Left ventricle myocardium superior (tissue), 1 donor: ENCODE measurements around the gene C2orf66. TPM values are rescaled to one million over a fixed set of nuclear protein-coding genes. Genes with fewer than 3 reads are reported as not detected.

Experiments used
- ATAC-seq: fragments of 200-7000 bp; cut with Tn5 transposase; one replicate; pipeline ENCODE4 v1.9.1; 2020; ENCODE audit warnings: mild to moderate bottlenecking, moderate library complexity
- DNase-seq: peaks from one replicate; pipeline ENCODE4 v3.0.0-alpha.2; 2020
- intact Hi-C: fragments of 100-400 bp; cut with micrococcal nuclease; formaldehyde crosslinking; loops from one replicate; pipeline ENCODE4 v1.11.0; 2022
- long read RNA-seq: library from polyadenylated mRNA; unstranded; transcript quantifications from one replicate; pipeline ENCODE4 v2.0.0, GENCODE V29; 2021
- total RNA-seq: library from RNA; stranded (reverse); fragmentation: NEBNext Ultra II Directional; extraction: Animal tissue kit (Norgen Biotek cat#: 25700); gene quantifications from one replicate; pipeline ENCODE4 v1.2.1, GENCODE V29; 2021
- donor health status: DM: no; HTN: yes; CAD: no; lungs with severe emphysema.

Gene C2orf66
- not detected for total RNA-seq
- long read RNA-seq: 0 reads

DNA sequence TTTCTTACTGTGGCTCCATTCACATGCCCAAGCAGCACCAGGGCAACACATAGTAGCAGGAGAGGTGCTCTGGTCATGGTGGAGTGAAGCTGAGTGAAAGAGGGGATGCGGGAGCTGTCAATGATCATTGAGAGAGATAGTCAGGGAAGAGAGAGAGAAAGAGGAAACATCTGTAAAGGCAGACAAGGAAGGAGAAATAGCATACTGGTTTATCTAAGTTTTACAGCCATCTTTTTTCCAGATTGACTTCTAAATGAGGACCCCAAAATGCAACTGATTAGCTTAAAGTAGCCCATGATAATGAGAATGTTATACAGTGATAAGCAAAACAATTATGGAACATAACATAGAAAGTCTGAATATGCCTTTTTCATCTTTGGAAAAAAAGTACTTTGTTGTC lies at the start of gene C2orf66:
TSS of gene C2orf66 (minus strand) at position 96 of the 400 bp plus-strand sequence. CDS start at position 77, 19 bp downstream.
- intact Hi-C loops: no loop called here
- no peak for ATAC-seq
- no peak for DNase-seq

DNA sequence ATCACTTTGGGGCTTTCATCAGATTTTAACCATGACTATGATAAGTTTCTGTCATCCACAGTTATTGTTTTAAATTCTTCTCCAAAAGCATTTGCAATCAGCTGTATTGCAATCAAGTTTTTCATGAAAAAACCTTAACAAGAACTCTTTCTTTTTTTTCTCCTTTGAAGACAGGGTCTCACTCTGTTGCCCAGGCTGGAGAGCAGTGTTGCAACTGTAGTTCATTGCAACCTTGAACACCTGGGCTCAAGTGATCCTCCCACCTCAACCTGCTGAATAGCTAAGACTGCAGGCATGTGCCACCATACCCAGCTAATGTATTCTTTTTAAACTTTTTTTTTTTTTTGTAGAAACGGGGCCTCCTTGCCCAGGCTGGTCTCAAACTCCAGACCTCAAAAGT lies 45.5 kb upstream of the C2orf66 start:
- no peak for ATAC-seq
- DNase-seq: no peak
- intact Hi-C loops: no loop called here

DNA sequence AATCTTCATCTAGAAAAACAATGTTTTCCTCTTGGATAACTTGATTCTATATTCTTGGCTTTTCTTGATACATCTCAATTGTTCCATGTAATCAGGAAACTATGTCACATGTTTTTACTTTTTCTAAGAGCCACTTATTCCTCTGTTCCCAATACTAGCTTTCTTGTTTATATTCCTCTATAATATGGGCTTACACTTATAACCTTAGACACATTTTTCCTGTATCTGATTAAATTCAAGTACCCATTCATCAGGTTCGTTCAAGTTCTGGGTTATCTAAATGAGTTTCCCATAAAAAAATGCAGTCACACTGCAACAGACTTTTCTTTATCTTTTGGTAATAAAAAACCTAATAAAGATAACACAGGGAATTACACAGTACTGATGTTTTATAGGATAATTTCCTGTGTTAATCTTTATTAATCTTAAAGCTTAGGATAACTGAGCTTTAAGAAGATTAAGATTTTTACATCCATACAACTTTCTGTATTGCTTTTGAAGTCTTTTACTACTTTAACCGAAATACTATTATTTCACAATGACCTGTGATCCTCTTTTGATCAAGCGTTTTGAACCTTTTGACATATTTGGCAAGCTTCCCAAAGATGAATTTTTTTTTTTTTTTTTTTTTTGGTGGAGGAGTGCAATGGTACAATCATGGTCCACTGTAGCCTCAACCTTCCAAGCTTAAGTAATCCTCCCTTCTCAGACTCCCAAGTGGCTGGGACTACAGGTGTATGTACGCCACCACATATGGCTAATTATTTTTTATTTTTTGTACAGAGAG lies 44.3 kb upstream of the C2orf66 start:
- DNase-seq (no peak), ATAC-seq (no peak)
- intact Hi-C loops: no loop called here

DNA sequence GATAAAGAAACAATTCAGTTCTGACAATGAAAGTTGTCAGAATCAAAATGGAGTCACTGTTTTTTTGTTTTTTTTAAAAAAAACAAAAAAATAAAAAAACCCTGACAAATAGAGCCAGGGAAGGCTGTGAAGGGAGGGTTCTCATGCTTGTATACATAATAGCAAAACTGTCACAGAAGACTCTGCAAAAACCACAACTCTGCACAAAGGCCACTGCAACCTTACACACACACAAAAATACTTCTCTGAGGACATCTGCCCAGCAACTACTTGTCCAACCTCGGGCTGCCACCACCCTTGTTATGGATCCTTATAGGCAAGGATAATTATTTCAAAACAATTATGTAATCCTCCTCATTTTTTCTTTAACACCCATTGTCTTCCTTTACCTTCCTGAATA lies 41.9 kb upstream of the C2orf66 start:
- ATAC-seq (no peak), DNase-seq (no peak)
- intact Hi-C loops: no loop called here

DNA sequence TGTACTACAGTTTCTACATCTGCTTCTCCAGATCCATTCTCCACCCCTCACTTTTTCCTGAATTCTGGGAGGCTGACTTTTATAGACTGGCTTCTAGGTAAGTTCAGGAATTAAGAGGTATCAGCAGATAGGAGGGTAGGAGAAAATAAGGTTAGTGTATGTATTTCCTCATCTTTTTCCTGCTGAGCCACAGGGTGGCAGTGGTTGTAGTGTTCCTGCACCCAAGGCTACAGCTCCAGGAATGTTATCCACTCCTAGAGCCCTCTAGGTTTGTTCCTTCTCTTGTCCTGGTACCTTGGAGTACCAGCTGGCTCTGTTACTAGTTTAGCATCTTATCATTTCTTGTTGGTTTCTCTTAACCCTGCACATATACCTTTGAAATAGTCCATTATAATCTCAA lies 40.7 kb upstream of the C2orf66 start:
- peak; percentile 32 for ATAC-seq

DNA sequence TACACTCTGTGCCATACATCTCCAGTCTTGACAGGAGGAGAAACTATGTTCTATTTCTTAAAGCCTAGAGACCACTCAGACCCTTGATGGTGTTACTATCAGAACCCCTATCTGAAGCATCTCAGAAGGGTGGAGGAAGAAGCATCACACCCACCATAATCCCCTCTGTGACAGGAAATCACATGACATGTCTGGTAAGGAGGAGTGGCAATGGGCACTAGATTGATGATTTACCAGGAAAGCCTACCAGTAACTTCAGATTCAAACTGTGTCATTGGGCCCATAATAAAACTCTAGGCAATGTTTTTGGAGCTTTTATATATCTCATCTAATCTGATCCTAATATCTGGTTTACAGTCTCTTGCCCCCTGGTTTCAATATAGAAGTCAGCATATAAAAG lies 37.1 kb upstream of the C2orf66 start:
- intact Hi-C loops: no loop called here
- DNase-seq (no peak), ATAC-seq (no peak)

More for the DNA sequence above, 40.7 kb upstream of the C2orf66 start:
- DNase-seq: no peak
- intact Hi-C loops: no loop called here

DNA sequence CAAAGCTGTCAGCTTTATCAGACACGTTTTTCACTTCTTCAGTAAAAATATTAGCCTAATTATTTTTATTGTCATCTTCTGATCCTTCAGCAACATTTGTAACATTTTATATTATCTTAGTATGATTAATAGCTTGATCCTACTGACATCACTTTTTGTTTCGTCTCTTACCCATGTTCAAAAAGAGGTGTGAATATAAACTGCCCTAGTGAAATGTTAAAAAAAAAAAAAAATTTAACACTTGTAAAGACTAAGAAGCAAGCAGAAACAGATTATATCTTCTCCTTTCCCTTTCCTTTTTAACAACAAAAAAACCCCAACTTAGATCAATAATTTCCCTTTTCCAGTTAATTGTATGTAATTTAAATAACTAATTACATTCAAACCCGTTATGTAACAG lies 36.2 kb upstream of the C2orf66 start:
- intact Hi-C loops: no loop called here
- no peak for ATAC-seq
- DNase-seq: no peak

DNA sequence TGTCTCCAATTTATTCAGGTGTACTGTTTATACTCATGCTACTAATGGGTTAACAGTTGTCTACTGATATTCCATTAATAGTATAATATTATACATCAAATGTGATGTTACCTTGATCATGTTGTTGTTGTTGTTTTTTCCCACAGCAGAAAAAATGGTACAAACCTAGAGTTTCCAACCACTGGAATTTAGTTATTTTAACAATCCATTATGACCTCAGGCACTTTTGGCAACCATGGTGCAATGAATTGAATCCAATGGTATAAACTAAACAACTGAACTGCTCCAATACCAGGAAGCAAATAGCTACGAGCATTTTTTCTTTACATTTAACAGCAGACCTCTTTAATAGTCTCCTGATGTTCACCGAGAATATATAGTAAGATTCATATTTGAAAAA lies 31.0 kb upstream of the C2orf66 start:
- no peak for DNase-seq
- intact Hi-C loops: no loop called here
- ATAC-seq: no peak

DNA sequence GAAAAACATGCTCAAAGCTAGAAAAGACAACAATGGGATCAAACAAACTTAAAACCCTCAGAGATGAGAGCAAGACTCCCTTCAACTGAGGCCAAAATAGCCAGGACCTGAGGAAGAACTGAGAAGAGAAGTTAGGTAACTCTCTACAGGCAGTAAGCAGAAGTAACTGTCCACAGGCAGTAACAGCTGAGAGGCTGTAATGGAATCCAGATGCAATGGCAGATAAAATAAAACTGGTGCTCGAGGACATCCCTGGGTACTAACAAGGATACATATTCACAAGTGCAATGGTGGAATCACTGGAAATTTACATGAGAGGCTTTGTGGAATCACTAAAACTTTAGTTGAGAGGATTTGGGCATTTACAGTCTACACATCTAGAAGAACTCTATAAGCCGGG lies 30.4 kb upstream of the C2orf66 start:
- intact Hi-C loops: no loop called here
- DNase-seq (no peak), ATAC-seq (no peak)

DNA sequence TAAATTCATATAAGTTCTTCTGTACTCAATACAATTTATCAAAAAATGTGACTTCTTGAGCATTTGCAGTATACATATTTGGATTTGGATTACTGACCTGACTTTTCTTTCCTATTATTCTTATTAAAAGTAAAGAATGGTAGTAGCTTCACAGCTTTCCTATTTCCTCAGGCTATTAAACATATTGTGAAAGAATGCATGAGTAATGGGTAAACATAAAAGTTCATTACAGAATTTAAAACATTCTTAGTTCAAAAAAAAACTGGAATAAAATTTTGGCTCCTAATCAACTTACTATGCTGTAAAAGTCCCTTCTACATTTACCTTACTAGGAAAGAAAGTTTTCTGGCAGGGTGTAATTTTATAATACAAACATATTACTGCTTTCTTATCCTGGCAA lies 27.3 kb upstream of the C2orf66 start:
- intact Hi-C loops: no loop called here
- ATAC-seq (no peak), DNase-seq (no peak)

DNA sequence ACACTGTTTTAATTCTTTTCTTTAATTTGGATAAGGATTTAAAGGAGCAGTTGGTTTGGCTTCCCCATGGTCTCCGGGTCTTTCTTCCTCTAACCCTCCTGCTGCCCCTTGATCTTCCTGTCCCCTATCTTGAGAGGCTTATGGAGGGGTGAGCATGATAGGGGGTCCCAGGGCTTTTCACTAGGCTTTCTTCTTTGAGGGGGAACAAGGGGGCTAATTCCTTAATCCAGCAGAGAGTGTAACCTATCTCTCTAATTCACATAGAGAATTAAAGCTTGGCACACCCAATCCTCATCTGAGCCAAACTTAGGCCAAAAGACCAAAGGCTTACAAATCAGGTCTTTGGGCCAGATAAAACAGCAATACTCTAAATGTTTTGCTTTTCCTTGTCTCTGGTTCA lies 21.5 kb upstream of the C2orf66 start:
- intact Hi-C loops: no loop called here
- no peak for DNase-seq
- ATAC-seq: no peak

DNA sequence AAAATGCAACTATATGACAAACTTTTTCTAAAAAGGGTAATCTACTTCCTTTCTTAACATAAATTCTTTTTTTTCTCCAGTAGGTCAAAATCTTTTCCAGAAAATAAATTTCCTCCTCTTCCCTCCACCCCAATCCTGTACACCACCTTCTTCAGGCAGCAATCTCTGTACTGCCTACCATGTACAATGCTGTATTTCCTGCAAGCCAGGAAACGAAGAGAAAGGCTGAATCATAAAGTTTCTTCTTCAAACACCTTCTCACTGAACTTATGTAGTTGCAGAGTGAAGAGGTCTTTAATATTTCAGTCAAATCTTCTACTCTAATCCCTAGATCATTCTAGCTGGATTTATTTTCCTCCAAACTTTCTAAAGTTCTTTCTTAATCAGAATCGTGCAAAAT lies 18.2 kb upstream of the C2orf66 start:
- ATAC-seq (no peak), DNase-seq (no peak)
- intact Hi-C loops: no loop called here

DNA sequence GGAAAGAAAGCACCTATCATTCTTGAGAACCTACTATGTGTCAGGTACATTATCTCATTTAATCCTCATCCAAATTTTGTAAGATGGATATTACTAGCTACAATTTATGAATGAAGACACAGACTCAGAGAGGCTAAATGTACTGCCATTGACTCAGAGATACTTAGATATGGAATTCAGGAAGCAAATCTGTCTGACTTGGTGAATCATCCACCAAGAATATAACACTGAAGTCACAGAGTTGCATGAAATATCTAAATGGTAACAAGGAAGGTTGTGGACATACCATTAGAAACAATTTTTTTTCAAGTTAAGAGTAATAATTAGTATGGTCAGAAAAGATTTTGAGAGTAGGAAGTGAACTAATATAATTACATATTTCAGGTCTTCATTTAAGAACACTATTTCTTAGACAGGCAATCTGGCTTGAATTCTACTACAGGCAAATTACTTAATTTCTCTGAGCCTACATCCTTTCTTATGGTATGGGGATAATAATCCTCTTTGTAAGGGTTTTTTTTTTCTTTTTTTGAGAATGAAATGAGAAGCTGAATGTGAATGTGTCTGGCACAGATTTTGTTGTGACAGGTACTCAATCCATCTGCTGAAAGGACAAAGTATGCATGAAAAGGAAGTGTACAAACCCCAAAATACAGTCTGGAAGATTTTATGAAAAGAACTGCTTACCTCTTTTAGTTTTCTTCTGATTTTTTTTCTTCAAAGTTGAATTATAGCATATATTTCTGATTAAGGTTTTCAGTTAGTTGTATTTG lies 14.8 kb upstream of the C2orf66 start:
- intact Hi-C loops: no loop called here
- ATAC-seq (no peak), DNase-seq (no peak)

DNA sequence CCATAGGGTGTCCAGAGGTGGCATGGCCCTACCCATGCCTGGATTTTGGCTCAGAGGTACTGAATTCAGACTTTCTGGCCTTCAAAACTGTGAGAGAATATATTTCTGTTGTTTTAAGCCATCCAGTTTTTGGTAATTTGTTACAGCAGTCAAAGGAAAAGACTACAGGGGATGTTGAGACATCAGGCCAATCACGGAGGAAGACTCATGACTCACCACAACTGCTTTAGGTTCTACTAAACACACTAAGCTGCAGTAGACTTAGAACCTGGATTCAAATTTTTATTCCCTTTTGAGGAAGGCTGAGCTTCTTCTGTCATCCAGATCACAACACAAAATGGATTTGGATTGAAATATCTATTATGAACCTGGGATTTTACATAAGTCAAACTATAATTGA lies 12.0 kb upstream of the C2orf66 start:
- ATAC-seq: no peak
- intact Hi-C loops: no loop called here

DNA sequence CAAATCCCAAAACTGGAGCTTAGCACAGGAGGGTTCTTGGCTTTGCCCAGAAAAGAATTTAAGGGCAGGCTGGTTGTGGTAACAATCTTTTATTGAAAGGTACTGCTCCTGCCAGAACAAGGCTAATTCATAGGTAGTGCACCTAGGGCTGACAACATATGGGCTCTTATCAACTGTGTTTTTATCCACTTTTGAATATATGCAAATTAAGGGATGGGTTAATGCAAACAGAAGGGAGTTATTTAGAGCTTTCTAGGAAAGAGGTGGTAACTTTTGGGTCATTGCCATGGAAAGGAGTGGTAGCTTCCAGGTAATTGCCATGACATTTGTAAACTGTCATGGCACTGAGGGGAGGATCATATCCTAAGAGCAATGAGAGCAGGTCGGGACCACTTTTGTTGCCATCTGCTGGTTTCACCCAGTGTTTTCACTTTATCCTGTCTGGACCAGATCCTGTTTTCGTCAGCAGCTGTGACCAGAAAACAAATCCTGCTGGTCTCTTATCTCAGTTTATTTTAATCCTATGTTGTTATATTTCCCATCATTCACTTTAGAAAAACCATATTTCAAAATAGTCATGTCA lies 981 bp downstream of the C2orf66 start:
- intact Hi-C loops: no loop called here
- ATAC-seq: no peak

More for the DNA sequence above, 12.0 kb upstream of the C2orf66 start:
- DNase-seq: no peak

DNA sequence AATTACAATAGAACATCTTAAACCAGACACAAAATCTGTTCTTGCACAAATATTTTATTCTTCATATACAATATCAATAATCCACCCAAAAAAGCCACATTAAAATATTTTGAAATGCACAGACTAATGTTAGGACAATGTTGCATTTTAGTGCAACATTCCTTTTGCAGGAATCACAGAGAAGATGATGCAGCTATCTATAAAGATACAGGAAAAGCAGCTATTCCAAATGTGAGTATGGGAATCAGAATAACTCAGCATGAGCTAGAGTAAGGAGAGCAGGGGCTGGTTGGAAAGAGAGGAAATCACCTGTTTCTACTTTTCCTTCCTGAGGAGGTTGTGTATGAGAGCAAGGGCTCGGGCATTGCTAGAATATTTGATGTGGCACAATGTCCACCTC lies 4.8 kb downstream of the C2orf66 start:
- ATAC-seq: no peak
- no peak for DNase-seq

More for the DNA sequence above, 981 bp downstream of the C2orf66 start:
- no peak for DNase-seq

DNA sequence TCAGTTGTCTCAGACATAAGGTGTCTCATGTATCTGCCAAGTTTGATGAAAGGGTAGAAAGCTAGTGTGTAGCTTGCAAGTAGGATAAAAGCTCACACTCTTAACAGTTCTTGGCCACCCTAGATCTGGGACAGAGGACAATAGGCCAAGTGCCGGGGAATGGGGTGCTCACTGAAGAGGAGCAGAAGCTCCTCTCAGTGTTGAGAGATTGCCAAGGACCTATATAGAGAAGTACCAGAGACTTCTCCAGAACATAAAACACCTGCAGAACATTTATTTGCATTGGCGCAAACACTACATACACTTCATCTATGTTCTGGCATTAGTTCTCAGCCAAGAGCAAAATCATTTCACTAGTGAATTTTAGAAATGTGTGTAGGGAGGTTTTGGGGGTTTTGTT lies 6.8 kb downstream of the C2orf66 start:
- DNase-seq (no peak), ATAC-seq (no peak)
- intact Hi-C loops: no loop called here

More for the DNA sequence above, 4.8 kb downstream of the C2orf66 start:
- intact Hi-C loops: no loop called here

DNA sequence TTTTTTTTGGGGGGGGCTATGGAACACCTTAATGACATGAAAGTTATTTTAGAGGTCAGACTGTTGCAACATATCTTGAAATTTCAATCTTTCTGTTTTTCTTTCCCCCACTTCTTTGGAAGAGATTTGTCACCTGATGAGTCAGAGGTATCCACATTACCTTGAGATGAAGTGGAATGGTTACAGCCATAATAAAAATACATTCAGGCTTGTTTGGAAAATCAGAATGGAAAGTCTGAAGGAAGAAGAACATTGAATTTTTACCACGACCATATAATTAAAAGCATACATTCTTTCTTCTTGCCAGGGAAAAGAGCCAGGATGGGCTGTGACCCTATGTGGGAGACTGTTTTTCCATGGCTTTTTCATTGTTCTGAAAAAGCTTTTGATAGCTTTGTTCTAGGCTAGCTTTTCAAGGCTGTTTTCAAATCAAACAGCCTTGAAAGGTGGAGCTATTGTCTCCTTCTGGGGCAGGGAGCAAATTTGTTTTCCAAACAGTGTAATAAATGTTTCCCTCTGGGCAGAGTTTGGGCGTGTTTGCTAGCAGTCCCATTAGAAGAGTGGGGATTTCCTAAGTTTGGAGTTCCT lies 7.4 kb downstream of the C2orf66 start:
- intact Hi-C loops: no loop called here
- DNase-seq: no peak
- no peak for ATAC-seq

DNA sequence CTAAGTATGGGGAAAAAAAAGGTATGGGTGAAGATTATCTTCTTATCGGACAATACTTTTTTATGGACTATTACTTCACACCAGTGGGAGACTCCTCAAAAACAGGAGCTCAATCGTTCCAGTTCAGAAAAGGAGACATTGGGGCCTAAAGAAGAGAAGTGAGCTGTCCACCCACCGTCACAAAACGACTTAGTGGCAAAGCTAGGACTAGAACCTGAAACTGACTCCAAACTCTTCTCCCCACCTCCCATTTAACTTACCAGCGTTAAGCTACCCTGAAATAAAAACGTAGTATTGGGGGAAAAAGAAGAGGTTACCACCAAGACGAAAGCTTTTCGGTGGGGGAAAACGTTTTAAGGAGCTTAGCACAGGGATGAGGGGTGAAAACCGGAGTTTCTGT lies 10.2 kb downstream of the C2orf66 start:
- DNase-seq: no peak
- no peak for ATAC-seq
- intact Hi-C loops: no loop called here

DNA sequence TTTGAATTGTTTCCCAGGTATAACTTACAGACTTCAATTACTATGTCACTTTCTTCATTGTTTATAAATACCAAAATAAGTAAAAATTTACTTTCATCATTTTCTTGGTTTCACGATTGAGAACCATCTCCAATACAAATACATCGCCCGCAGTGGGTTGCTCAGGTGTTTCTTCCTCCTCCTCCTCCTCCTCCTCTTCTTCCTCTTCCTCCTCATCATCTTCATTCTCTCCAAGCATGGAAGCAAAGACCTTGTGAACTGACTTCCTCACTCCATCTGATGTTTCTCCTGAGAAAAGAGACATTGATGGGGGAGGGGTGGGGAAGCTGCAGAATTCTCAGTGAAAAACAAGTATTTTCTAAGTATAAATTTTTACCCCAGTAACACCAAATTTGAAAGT lies 16.3 kb downstream of the C2orf66 start:
- intact Hi-C loops: no loop called here
- ATAC-seq (no peak), DNase-seq (no peak)
